Liver (tissue), 9 donors: ENCODE measurements around the gene DUT. TPM values are rescaled to one million over a fixed set of nuclear protein-coding genes. Genes with fewer than 3 reads are reported as not detected.

ENCODE experiments used
- DNase-seq: peaks from one replicate; pipeline ENCODE4 v3.0.0-alpha.2; 2017; ENCODE audit warnings: low spot score
- H3K27ac ChIP-seq, 2 donors: one replicate each; pipeline ENCODE4 v1.7.0; 2013; ENCODE audit warnings: inconsistent platforms in 2 of 2, low read length in 2 of 2, control low read depth in 1 of 2, low read depth in 1 of 2, mild to moderate bottlenecking in 1 of 2
- H3K27me3 ChIP-seq, 4 donors: one replicate each; pipeline versions ENCODE4 v1.6.1 to v1.7.0; 2013; ENCODE audit warnings: low read length in 3 of 4, inconsistent platforms in 1 of 4, mild to moderate bottlenecking in 1 of 4, moderate library complexity in 1 of 4; ENCODE audit not compliant: control insufficient read depth in 4 of 4, insufficient read depth in 4 of 4
- H3K36me3 ChIP-seq, 4 donors: one replicate each; pipeline versions ENCODE4 v1.6.1 to v1.7.0; 2013; ENCODE audit warnings: low read length in 3 of 4, mild to moderate bottlenecking in 3 of 4, low read depth in 1 of 4, moderate library complexity in 1 of 4; ENCODE audit not compliant: control insufficient read depth in 4 of 4, insufficient read depth in 3 of 4
- H3K4me1 ChIP-seq, 4 donors: one replicate each; pipeline versions ENCODE4 v1.6.1 to v1.7.0; 2013; ENCODE audit warnings: low read length in 3 of 4, mild to moderate bottlenecking in 3 of 4, moderate library complexity in 1 of 4; ENCODE audit not compliant: control insufficient read depth in 4 of 4, insufficient read depth in 4 of 4
- H3K4me3 ChIP-seq, 3 donors: one replicate each; pipeline versions ENCODE4 v1.6.1 to v1.7.0; 2013; ENCODE audit warnings: low read length in 3 of 3, control low read depth in 1 of 3, low read depth in 1 of 3, mild to moderate bottlenecking in 1 of 3
- H3K9ac ChIP-seq, 2 donors: one replicate each; pipeline ENCODE4 v1.7.0; 2013; ENCODE audit warnings: low read length in 2 of 2, mild to moderate bottlenecking in 2 of 2, moderate library complexity in 2 of 2, control low read depth in 1 of 2, low read depth in 1 of 2
- H3K9me3 ChIP-seq, 4 donors: one replicate each; pipeline versions ENCODE4 v1.6.1 to v1.7.0; 2013; ENCODE audit warnings: low read length in 3 of 4; ENCODE audit not compliant: control insufficient read depth in 4 of 4
- EGR1 ChIP-seq, 2 donors: IDR thresholded peaks; 2 replicates each; pipeline ENCODE4 v1.6.1; 2016 to 2018; ENCODE audit warnings: antibody characterized with exemption in 2 of 2, low read depth in 2 of 2
- FOXA1 ChIP-seq: IDR thresholded peaks from 2 replicates; pipeline ENCODE4 v1.6.1; 2016; ENCODE audit warnings: antibody characterized with exemption
- FOXA2 ChIP-seq: IDR thresholded peaks from 2 replicates; pipeline ENCODE4 v1.6.1; 2016; ENCODE audit warnings: antibody characterized with exemption
- GABPA ChIP-seq, 2 donors: IDR thresholded peaks in 1 of 2; conservative IDR thresholded peaks in 1 of 2; 2 replicates each; pipeline ENCODE4 v1.6.1; 2016; ENCODE audit warnings: antibody characterized with exemption in 2 of 2, mild to moderate bottlenecking in 1 of 2, moderate library complexity in 1 of 2
- HNF4A ChIP-seq, 2 donors: conservative IDR thresholded peaks; 2 replicates each; pipeline ENCODE4 v1.6.1; 2016; ENCODE audit warnings: antibody characterized with exemption in 2 of 2, mild to moderate bottlenecking in 2 of 2
- HNF4G ChIP-seq: IDR thresholded peaks from 2 replicates; pipeline ENCODE4 v1.6.1; 2016; ENCODE audit warnings: antibody characterized with exemption
- JUND ChIP-seq, 2 donors: IDR thresholded peaks; 2 replicates each; pipeline ENCODE4 v1.6.1; 2016; ENCODE audit warnings: antibody characterized with exemption in 2 of 2
- NR2F2 ChIP-seq: IDR thresholded peaks from 2 replicates; pipeline ENCODE4 v1.6.1; 2016; ENCODE audit warnings: antibody characterized with exemption
- RAD21 ChIP-seq, 2 donors: IDR thresholded peaks; 2 replicates each; pipeline ENCODE4 v1.6.1; 2016; ENCODE audit warnings: antibody characterized with exemption in 2 of 2, mild to moderate bottlenecking in 2 of 2
- RXRA ChIP-seq, 2 donors: IDR thresholded peaks; 2 replicates each; pipeline ENCODE4 v1.6.1; 2017 to 2018; ENCODE audit warnings: antibody characterized with exemption in 2 of 2, mild to moderate bottlenecking in 1 of 2
- SP1 ChIP-seq: IDR thresholded peaks from 2 replicates; pipeline ENCODE4 v1.6.1; 2018; ENCODE audit warnings: antibody characterized with exemption, mild to moderate bottlenecking
- TAF1 ChIP-seq: conservative IDR thresholded peaks from 2 replicates; pipeline ENCODE4 v1.6.1; 2016; ENCODE audit warnings: antibody characterized with exemption, mild to moderate bottlenecking
- YY1 ChIP-seq: IDR thresholded peaks from 2 replicates; pipeline ENCODE4 v1.6.1; 2016; ENCODE audit warnings: antibody characterized with exemption, mild to moderate bottlenecking
- WGBS: extraction: QIAGEN DNeasy Blood & Tissue Kit; methylation state at CpG from one replicate; pipeline ENCODE4 v1.1.7; 2013; 5-methylcytosine and 5-hydroxymethylcytosine counted together
- polyA plus RNA-seq, 2 donors: library from polyadenylated mRNA; stranded (reverse) in 1 of 2; unstranded in 1 of 2; fragments of 200-250 nt in 1 of 2; fragments of >200 nt in 1 of 2; fragmentation: Nextera tagmentation in 1 of 2; extraction: Ambion mirVana in 1 of 2; gene quantifications; one replicate each; pipeline versions ENCODE4 v1.2.1 to v1.2.3, GENCODE V29; 2013 to 2015
- total RNA-seq, 2 donors: library from RNA; depleted of rRNA; stranded (reverse); fragments of >200 nt; gene quantifications; one replicate each; pipeline ENCODE4 v1.2.3, GENCODE V29; 2014
- TF ChIP-seq, protein P1 (sequence below): fragments of 150-350 bp; IDR thresholded peaks from 2 replicates; pipeline ENCODE4 v1.5.1; 2017; ENCODE audit warnings: improper control_type of control experiment, low read depth, low read length; ENCODE audit not compliant: missing input control
- TF ChIP-seq, protein P2 (sequence below): IDR thresholded peaks from 2 replicates; pipeline ENCODE4 v1.6.1; 2016; ENCODE audit warnings: antibody characterized with exemption
- TF ChIP-seq, protein P3 (sequence below): IDR thresholded peaks from 2 replicates; pipeline ENCODE4 v1.6.1; 2016; ENCODE audit warnings: antibody characterized with exemption, mild to moderate bottlenecking
- TF ChIP-seq, protein P4 (sequence below): IDR thresholded peaks from 2 replicates; pipeline ENCODE4 v1.6.1; 2016; ENCODE audit warnings: antibody characterized with exemption
- TF ChIP-seq, protein P5 (sequence below): IDR thresholded peaks from 2 replicates; pipeline ENCODE4 v1.6.1; 2016; ENCODE audit warnings: antibody characterized with exemption
- donor health status: healthy.
- donor health status: healthy.
- donor health status: healthy.
- donor health status: healthy.
- donor health status: healthy.

The DUT gene
- total and polyA plus RNA-seq, 4 donors, result 12.8 to 58.7 (median 35.1) TPM

DNA sequence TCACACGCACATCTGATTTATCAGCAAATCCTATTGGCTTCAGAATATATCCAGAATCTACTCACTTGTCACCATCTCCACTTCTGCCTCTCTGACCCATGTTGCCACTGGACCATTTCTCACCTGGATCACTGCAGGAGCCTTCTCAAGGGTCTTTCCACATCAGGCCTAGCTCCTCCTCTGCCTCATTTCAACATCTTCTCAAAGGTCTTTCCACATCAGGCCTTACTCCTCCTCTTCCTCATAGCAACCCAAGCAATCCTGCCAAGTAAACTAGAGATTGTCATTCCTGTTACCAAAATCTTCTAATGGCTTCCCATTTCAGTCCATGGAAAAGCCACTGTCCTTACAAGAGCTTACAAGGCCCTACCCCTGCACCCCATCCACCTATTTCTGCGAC lies 18.0 kb upstream of the DUT start:
- H3K9me3 ChIP-seq, result no peaks in the 10 kb centered on the region
- whole genome bisulfite sequencing, result 75% methylated on average over 2 of the region's 2 CpGs
- no peak overlapping the region for H3K9ac ChIP-seq
- no peak overlapping the region for H3K4me3 ChIP-seq
- H3K4me1 ChIP-seq, result no peaks in the 10 kb centered on the region
- no peaks in the 10 kb centered on the region for H3K36me3 ChIP-seq
- H3K27me3 ChIP-seq, result peaks cover 0 to 9% (median 0%) of the 10 kb centered on the region in 4 donors
- TF ChIP-seq, protein P1, sequence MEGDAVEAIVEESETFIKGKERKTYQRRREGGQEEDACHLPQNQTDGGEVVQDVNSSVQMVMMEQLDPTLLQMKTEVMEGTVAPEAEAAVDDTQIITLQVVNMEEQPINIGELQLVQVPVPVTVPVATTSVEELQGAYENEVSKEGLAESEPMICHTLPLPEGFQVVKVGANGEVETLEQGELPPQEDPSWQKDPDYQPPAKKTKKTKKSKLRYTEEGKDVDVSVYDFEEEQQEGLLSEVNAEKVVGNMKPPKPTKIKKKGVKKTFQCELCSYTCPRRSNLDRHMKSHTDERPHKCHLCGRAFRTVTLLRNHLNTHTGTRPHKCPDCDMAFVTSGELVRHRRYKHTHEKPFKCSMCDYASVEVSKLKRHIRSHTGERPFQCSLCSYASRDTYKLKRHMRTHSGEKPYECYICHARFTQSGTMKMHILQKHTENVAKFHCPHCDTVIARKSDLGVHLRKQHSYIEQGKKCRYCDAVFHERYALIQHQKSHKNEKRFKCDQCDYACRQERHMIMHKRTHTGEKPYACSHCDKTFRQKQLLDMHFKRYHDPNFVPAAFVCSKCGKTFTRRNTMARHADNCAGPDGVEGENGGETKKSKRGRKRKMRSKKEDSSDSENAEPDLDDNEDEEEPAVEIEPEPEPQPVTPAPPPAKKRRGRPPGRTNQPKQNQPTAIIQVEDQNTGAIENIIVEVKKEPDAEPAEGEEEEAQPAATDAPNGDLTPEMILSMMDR, result no peak
- TF ChIP-seq RXRA (IDR thresholded peaks at IDR 0.05) (no peak), TAF1 (no peak), HNF4G (no peak), FOXA1 (no peak), JUND (IDR thresholded peaks at IDR 0.05) (no peak), NR2F2 (no peak), EGR1 (IDR thresholded peaks at IDR 0.05; ENCODE audit: low read depth in 2 of 2) (no peak), FOXA2 (no peak), HNF4A (conservative IDR thresholded peaks at IDR 0.05) (no peak), YY1 (no peak), SP1 (no peak), RAD21 (IDR thresholded peaks at IDR 0.05) (no peak)
- TF ChIP-seq, protein P2, sequence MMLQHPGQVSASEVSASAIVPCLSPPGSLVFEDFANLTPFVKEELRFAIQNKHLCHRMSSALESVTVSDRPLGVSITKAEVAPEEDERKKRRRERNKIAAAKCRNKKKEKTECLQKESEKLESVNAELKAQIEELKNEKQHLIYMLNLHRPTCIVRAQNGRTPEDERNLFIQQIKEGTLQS, result no peak
- TF ChIP-seq, protein P3, sequence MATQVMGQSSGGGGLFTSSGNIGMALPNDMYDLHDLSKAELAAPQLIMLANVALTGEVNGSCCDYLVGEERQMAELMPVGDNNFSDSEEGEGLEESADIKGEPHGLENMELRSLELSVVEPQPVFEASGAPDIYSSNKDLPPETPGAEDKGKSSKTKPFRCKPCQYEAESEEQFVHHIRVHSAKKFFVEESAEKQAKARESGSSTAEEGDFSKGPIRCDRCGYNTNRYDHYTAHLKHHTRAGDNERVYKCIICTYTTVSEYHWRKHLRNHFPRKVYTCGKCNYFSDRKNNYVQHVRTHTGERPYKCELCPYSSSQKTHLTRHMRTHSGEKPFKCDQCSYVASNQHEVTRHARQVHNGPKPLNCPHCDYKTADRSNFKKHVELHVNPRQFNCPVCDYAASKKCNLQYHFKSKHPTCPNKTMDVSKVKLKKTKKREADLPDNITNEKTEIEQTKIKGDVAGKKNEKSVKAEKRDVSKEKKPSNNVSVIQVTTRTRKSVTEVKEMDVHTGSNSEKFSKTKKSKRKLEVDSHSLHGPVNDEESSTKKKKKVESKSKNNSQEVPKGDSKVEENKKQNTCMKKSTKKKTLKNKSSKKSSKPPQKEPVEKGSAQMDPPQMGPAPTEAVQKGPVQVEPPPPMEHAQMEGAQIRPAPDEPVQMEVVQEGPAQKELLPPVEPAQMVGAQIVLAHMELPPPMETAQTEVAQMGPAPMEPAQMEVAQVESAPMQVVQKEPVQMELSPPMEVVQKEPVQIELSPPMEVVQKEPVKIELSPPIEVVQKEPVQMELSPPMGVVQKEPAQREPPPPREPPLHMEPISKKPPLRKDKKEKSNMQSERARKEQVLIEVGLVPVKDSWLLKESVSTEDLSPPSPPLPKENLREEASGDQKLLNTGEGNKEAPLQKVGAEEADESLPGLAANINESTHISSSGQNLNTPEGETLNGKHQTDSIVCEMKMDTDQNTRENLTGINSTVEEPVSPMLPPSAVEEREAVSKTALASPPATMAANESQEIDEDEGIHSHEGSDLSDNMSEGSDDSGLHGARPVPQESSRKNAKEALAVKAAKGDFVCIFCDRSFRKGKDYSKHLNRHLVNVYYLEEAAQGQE, result no peak
- TF ChIP-seq, protein P4, sequence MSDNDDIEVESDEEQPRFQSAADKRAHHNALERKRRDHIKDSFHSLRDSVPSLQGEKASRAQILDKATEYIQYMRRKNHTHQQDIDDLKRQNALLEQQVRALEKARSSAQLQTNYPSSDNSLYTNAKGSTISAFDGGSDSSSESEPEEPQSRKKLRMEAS, result no peak
- TF ChIP-seq, protein P5, sequence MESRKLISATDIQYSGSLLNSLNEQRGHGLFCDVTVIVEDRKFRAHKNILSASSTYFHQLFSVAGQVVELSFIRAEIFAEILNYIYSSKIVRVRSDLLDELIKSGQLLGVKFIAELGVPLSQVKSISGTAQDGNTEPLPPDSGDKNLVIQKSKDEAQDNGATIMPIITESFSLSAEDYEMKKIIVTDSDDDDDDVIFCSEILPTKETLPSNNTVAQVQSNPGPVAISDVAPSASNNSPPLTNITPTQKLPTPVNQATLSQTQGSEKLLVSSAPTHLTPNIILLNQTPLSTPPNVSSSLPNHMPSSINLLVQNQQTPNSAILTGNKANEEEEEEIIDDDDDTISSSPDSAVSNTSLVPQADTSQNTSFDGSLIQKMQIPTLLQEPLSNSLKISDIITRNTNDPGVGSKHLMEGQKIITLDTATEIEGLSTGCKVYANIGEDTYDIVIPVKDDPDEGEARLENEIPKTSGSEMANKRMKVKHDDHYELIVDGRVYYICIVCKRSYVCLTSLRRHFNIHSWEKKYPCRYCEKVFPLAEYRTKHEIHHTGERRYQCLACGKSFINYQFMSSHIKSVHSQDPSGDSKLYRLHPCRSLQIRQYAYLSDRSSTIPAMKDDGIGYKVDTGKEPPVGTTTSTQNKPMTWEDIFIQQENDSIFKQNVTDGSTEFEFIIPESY, result no peak
- H3K27ac ChIP-seq, result no peak overlapping the region
- DNase-seq, result no peak

DNA sequence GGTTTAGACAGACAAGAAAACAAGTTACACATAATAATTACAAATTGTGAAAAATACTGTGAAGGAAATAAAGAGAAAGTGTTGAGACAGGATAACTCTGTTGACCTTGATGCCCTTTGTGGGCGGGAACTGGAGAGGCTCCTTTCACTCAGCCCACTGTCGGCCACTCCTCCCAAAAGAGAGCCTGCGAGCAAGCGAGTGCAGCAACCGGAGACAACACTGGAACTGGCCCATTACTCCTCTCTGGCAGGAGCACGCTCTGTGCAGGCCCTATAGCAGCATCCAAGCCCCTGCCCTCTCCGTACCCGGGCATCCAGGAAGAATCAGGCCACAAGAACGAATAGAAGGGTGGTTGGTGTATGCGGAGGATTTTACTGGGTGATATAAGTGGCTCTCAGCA lies 16.2 kb upstream of the DUT start:
- TF ChIP-seq RXRA (IDR thresholded peaks at IDR 0.05) (no peak), FOXA1 (no peak), HNF4A (conservative IDR thresholded peaks at IDR 0.05) (no peak), NR2F2 (no peak), GABPA (IDR thresholded peaks at IDR 0.05 in 1 of 2, conservative IDR thresholded peaks at IDR 0.05 in 1 of 2) (no peak), FOXA2 (no peak), RAD21 (IDR thresholded peaks at IDR 0.05) (no peak), SP1 (no peak), JUND (IDR thresholded peaks at IDR 0.05) (no peak)
- TF ChIP-seq, protein P4, result no peak
- TF ChIP-seq, protein P2, result no peak
- no peaks in the 10 kb centered on the region for H3K4me1 ChIP-seq
- no peak for DNase-seq
- H3K9me3 ChIP-seq, result no peaks in the 10 kb centered on the region
- H3K36me3 ChIP-seq, result no peaks in the 10 kb centered on the region
- H3K27ac ChIP-seq, result no peak overlapping the region
- H3K27me3 ChIP-seq, result peaks cover 0 to 7% (median 0%) of the 10 kb centered on the region in 4 donors
- no peak overlapping the region for H3K9ac ChIP-seq
- no peak overlapping the region for H3K4me3 ChIP-seq
- 75% methylated on average over 10 of the region's 10 CpGs for WGBS
